SK-N-SH (cell line): ENCODE measurements around the gene EVI5. TPM values are rescaled to one million over a fixed set of nuclear protein-coding genes. Genes with fewer than 3 reads are reported as not detected.

ENCODE experiments used
- CTCF ChIA-PET: fragments of 300-600, 350-600 bp; formaldehyde crosslinking; extraction: SDS; loops from one replicate; lab custom pipeline; 2021; lab: Yijun Ruan, JAX
- POLR2A ChIA-PET: fragments of 350-600 bp; sonication (Branson Sonifier 250); formaldehyde crosslinking; extraction: SDS; loops from one replicate; lab custom pipeline; 2020; ENCODE audit warnings: antibody characterized with exemption, inconsistent platforms; lab: Yijun Ruan, JAX
- DNase-seq: peaks from one replicate; pipeline ENCODE4 v3.0.0; 2012
- H2AFZ ChIP-seq: fragments of 200-600 bp; sonication (generic); 2 replicates; pipeline ENCODE4 v1.8.1; 2016; ENCODE audit warnings: antibody characterized with exemption, mild to moderate bottlenecking, low read depth
- H3F3A ChIP-seq: fragments of 200-600 bp; sonication (generic); replicated peaks from 2 replicates; pipeline ENCODE3; 2016; ENCODE audit warnings: antibody characterized with exemption, mild to moderate bottlenecking; ENCODE audit not compliant: insufficient read depth
- H3K27ac ChIP-seq, 2 experiments: fragments of 200-500 bp in 1 of 2; fragments of 200-600 bp in 1 of 2; sonication (Bioruptor generic) in 1 of 2; sonication (generic), shearing (Covaris generic) in 1 of 2; 2 replicates each; pipeline versions ENCODE4 v1.5.1 to v1.6.1; 2014 to 2016; ENCODE audit warnings: low read depth in 2 of 2, inconsistent platforms in 1 of 2, low read length in 1 of 2, mild to moderate bottlenecking in 1 of 2, mixed read lengths in 1 of 2
- H3K27me3 ChIP-seq: fragments of 200-600 bp; sonication (generic), shearing (Covaris generic); 2 replicates; pipeline ENCODE4 v1.6.1; 2016; ENCODE audit warnings: mixed run types; ENCODE audit not compliant: insufficient read depth
- H3K36me3 ChIP-seq, 2 experiments: fragments of 200-500 bp in 1 of 2; fragments of 200-600 bp in 1 of 2; sonication (Bioruptor generic) in 1 of 2; sonication (generic) in 1 of 2; replicated peaks in 1 of 2; 2 replicates each; pipeline versions ENCODE3 to v1.5.1; 2014 to 2016; ENCODE audit warnings: low read length in 1 of 2, mild to moderate bottlenecking in 1 of 2; ENCODE audit not compliant: insufficient read depth in 2 of 2, control insufficient read depth in 1 of 2
- H3K4me1 ChIP-seq, 2 experiments: fragments of 200-500 bp in 1 of 2; fragments of 200-600 bp in 1 of 2; sonication (Bioruptor generic) in 1 of 2; sonication (generic), shearing (Covaris generic) in 1 of 2; 2 replicates each; pipeline versions ENCODE4 v1.5.1 to v1.6.1; 2014 to 2016; ENCODE audit warnings: low read depth in 1 of 2, low read length in 1 of 2, mixed run types in 1 of 2; ENCODE audit not compliant: insufficient read depth in 2 of 2, control insufficient read depth in 1 of 2
- H3K4me2 ChIP-seq: fragments of 200-600 bp; sonication (generic), shearing (Covaris generic); 2 replicates; pipeline ENCODE4 v1.6.1; 2017; ENCODE audit warnings: mixed run types
- H3K4me3 ChIP-seq, 2 experiments: fragments of 200-500 bp in 1 of 2; fragments of 200-600 bp in 1 of 2; sonication (Bioruptor generic) in 1 of 2; sonication (generic), shearing (Covaris generic) in 1 of 2; 2 replicates each; pipeline versions ENCODE4 v1.5.1 to v1.8.1; 2014 to 2016; ENCODE audit warnings: low read depth in 2 of 2, inconsistent platforms in 1 of 2, low read length in 1 of 2, mild to moderate bottlenecking in 1 of 2, mixed read lengths in 1 of 2, moderate library complexity in 1 of 2
- H3K79me2 ChIP-seq: fragments of 200-600 bp; sonication (generic); 2 replicates; pipeline ENCODE4 v1.8.1; 2017; ENCODE audit warnings: mild to moderate bottlenecking; ENCODE audit not compliant: insufficient read depth
- H3K9ac ChIP-seq: fragments of 200-600 bp; sonication (generic); 2 replicates; pipeline ENCODE4 v1.6.1; 2017; ENCODE audit warnings: mixed run types
- H3K9me2 ChIP-seq: fragments of 200-600 bp; sonication (generic); 2 replicates; pipeline ENCODE4 v1.6.1; 2017; ENCODE audit warnings: mixed run types
- H3K9me3 ChIP-seq: fragments of 200-600 bp; sonication (generic); 2 replicates; pipeline ENCODE4 v1.6.1; 2017; ENCODE audit warnings: mixed run types, mild to moderate bottlenecking, moderate library complexity
- H4K20me1 ChIP-seq: fragments of 200-600 bp; sonication (generic); 2 replicates; pipeline ENCODE4 v1.6.1; 2017; ENCODE audit warnings: mild to moderate bottlenecking, mixed run types; ENCODE audit not compliant: insufficient read depth
- ELF1 ChIP-seq: IDR thresholded peaks from 2 replicates; pipeline ENCODE4 v1.4.0; 2012
- EP300 ChIP-seq, 2 experiments: IDR thresholded peaks; 2 replicates each; pipeline versions ENCODE4 v1.4.0 to v1.6.1; 2012; ENCODE audit warnings: borderline replicate concordance in 1 of 2, low read depth in 1 of 2, low read length in 1 of 2
- EZH2phosphoT487 ChIP-seq: fragments of 200-600 bp; sonication (generic); IDR thresholded peaks from 2 replicates; pipeline ENCODE4 v1.6.1; 2017; ENCODE audit warnings: low read depth, mixed run types, mild to moderate bottlenecking, antibody characterized with exemption, moderate library complexity, borderline replicate concordance
- FOXJ3 ChIP-seq: sonication (generic); formaldehyde crosslinking; IDR thresholded peaks from 2 replicates; pipeline ENCODE4 v1.5.1; 2020; ENCODE audit warnings: mild to moderate bottlenecking, missing genetic modification reagents
- FOXM1 ChIP-seq: IDR thresholded peaks from 2 replicates; pipeline ENCODE4 v1.4.0; 2012; ENCODE audit warnings: low read depth, mild to moderate bottlenecking
- GABPA ChIP-seq: IDR thresholded peaks from 2 replicates; pipeline ENCODE4 v1.4.0; 2012; ENCODE audit warnings: low read depth, mild to moderate bottlenecking
- GATA2 ChIP-seq: sonication (generic); formaldehyde crosslinking; IDR thresholded peaks from 2 replicates; pipeline ENCODE4 v1.5.0; 2020; ENCODE audit warnings: mild to moderate bottlenecking, missing genetic modification reagents
- JUND ChIP-seq: IDR thresholded peaks from 2 replicates; pipeline ENCODE4 v1.4.0; 2012
- MXI1 ChIP-seq: IDR thresholded peaks from 2 replicates; pipeline ENCODE4 v1.6.1; 2012; ENCODE audit warnings: mild to moderate bottlenecking, low read depth, low read length, improper control_type of control experiment
- PBX3 ChIP-seq: IDR thresholded peaks from 2 replicates; pipeline ENCODE4; 2012
- RAD21 ChIP-seq: IDR thresholded peaks from 2 replicates; pipeline ENCODE4 v1.6.1; 2012; ENCODE audit warnings: mild to moderate bottlenecking, low read length
- RCOR1 ChIP-seq: fragments of 150-350 bp; IDR thresholded peaks from 2 replicates; pipeline ENCODE4 v1.6.1; 2017; ENCODE audit warnings: antibody characterized with exemption, low read length
- RFX5 ChIP-seq: IDR thresholded peaks from 2 replicates; pipeline ENCODE4 v1.6.1; 2012; ENCODE audit warnings: mild to moderate bottlenecking, improper control_type of control experiment, low read length
- SMC3 ChIP-seq: IDR thresholded peaks from 2 replicates; pipeline ENCODE4 v1.6.1; 2012; ENCODE audit warnings: low read depth, low read length, improper control_type of control experiment
- TCF12 ChIP-seq: IDR thresholded peaks from 2 replicates; pipeline ENCODE4 v1.4.0; 2012
- TEAD4 ChIP-seq: IDR thresholded peaks from 2 replicates; pipeline ENCODE4 v1.4.0; 2012; ENCODE audit warnings: mild to moderate bottlenecking, borderline replicate concordance; ENCODE audit not compliant: insufficient read depth
- YY1 ChIP-seq: IDR thresholded peaks from 2 replicates; pipeline ENCODE4 v1.4.0; 2012; ENCODE audit warnings: low read depth, mild to moderate bottlenecking
- WGBS: methylation state at CpG from one replicate; pipeline ENCODE4 v1.1.6; 2017; ENCODE audit warnings: low lambda C conversion rate; 5-methylcytosine and 5-hydroxymethylcytosine counted together
- polyA plus RNA-seq, 3 experiments: library from polyadenylated mRNA; depleted of rRNA; stranded (reverse); fragments of >200 nt; gene quantifications; 2 replicates each; pipeline ENCODE4 v1.2.3, GENCODE V29; 2012
- TF ChIP-seq, protein P1 (sequence below): fragments of 150-350 bp; IDR thresholded peaks from 2 replicates; pipeline ENCODE4 v1.6.1; 2016; ENCODE audit warnings: mild to moderate bottlenecking, low read depth, low read length

The EVI5 gene
- polyA plus RNA-seq, 1 of the 3 experiments (the other 2 are of a cell fraction), result 5.7 TPM

DNA sequence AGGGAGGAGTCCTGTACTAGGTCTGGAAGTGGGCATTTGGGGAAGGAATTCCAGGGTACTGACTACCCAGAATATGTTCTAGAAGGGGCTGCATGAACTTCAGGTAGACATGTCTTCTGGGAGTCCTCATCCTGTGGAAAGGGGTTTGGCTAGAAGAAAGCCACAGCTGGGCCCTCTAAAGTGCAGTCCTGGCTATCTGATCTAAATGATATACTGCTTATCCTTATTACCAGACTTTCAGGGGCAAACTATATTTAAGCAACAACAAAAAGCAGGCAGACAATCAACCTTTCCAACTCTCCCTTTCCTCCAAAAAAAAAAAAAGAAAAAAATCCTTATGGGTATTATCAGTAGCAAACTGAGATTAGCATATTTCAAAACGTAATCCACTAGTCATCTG is 268.3 kb downstream of the EVI5 start:
- no peak overlapping the region for H2AFZ ChIP-seq
- no peak overlapping the region for H3K9ac ChIP-seq
- no peak overlapping the region for H3K4me3 ChIP-seq
- H3K4me1 ChIP-seq, result no peaks in the 10 kb centered on the region
- WGBS, result 86% methylated on average over 1 of the region's 1 CpG
- H3K9me3 ChIP-seq, result no peaks in the 10 kb centered on the region
- CTCF ChIA-PET, result interaction anchor here (1.1 kb wide), 1 partner anchor 15 kb away, joined by 3 read pairs; no protein-coding TSS in a partner anchor
- POLR2A ChIA-PET, result no interaction called here
- H3K4me2 ChIP-seq, result no peak overlapping the region
- peaks cover 0 to 5% of the 10 kb centered on the region in 2 experiments for H3K36me3 ChIP-seq
- no peaks in the 10 kb centered on the region for H3F3A ChIP-seq
- no peaks in the 10 kb centered on the region for H3K27me3 ChIP-seq
- no peak for DNase-seq
- TF ChIP-seq TCF12 (no peak), EP300 (IDR thresholded peaks at IDR 0.05; ENCODE audit: borderline replicate concordance in 1 of 2, low read depth in 1 of 2, low read length in 1 of 2) (no peak), MXI1 (no peak), GATA2 (no peak), YY1 (no peak), FOXJ3 (CRISPR knock-in tag) (no peak), TEAD4 (no peak), RFX5 (no peak), RAD21 (no peak)
- no peaks in the 10 kb centered on the region for H3K79me2 ChIP-seq
- H4K20me1 ChIP-seq, result no peaks in the 10 kb centered on the region
- no peaks in the 10 kb centered on the region for H3K9me2 ChIP-seq
- no peak overlapping the region for H3K27ac ChIP-seq

DNA sequence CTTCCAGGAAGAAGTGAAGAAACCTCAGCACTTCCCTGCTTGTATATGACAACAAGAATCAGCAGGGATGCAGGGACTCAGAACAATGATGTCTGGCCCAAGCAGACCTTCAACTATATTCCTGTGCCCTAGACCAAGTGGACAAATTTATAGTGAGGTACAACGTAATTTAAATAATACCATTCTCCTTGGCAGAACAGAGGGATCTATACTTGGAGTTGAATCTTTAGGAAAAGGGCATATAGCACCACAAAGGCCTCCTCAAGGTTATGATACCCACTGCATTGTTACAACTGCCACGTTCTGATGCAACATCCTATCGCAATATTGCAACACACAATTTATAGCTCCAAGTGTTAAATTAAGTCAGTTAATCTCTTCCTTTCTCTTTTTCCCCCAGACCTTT is 269.1 kb downstream of the EVI5 start:
- Histone ChIP-seq H3K27ac (no peak overlapping the region), H3K4me2 (no peak overlapping the region), H3K4me3 (no peak overlapping the region), H3K9me3 (no peaks in the 10 kb centered on the region), H3K9me2 (no peaks in the 10 kb centered on the region), H3F3A (no peaks in the 10 kb centered on the region), H3K4me1 (no peaks in the 10 kb centered on the region), H3K36me3 (peaks cover 0 to 5% of the 10 kb centered on the region in 2 experiments), H3K27me3 (no peaks in the 10 kb centered on the region), H3K9ac (no peak overlapping the region), H2AFZ (no peak overlapping the region), H4K20me1 (no peaks in the 10 kb centered on the region), H3K79me2 (no peaks in the 10 kb centered on the region)
- TF ChIP-seq RCOR1 (no peak), JUND (no peak), TEAD4 (no peak), EZH2phosphoT487 (no peak), PBX3 (no peak), SMC3 (no peak), GABPA (no peak), ELF1 (no peak), FOXM1 (no peak)
- TF ChIP-seq, protein P1, sequence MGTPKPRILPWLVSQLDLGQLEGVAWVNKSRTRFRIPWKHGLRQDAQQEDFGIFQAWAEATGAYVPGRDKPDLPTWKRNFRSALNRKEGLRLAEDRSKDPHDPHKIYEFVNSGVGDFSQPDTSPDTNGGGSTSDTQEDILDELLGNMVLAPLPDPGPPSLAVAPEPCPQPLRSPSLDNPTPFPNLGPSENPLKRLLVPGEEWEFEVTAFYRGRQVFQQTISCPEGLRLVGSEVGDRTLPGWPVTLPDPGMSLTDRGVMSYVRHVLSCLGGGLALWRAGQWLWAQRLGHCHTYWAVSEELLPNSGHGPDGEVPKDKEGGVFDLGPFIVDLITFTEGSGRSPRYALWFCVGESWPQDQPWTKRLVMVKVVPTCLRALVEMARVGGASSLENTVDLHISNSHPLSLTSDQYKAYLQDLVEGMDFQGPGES, result no peak
- ChIA-PET CTCF (interaction anchor here (1.1 kb wide), 1 partner anchor 15 kb away, joined by 3 read pairs; no protein-coding TSS in a partner anchor), POLR2A (no interaction called here)
- DNase-seq, result no peak
- WGBS, result 96% methylated on average over 3 of the region's 3 CpGs
